Measurements from ENCODE around the gene PKD2L1.

DNA sequence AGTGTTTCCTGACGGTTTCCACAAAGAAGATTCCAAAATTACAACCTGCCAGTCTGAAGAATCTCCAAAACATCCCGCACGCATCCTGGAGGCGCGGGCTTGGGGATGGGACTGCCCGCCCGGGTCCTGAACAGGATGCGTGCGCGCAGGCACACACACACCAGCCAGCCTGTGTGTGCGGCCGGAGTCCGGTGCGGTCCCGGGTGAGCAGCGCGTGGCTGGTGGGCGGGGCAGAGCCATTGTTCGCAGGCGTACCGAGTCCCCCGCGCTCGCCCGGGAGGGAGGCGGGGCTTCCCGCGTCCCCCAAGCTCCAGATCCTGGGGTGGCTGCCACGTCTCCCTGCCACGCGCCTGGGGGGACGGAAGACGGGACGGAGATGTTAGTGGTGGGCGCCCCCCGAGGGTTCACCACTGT, 16.3 kb upstream of the PKD2L1 start:
- TF ChIP-seq, protein P1, sequence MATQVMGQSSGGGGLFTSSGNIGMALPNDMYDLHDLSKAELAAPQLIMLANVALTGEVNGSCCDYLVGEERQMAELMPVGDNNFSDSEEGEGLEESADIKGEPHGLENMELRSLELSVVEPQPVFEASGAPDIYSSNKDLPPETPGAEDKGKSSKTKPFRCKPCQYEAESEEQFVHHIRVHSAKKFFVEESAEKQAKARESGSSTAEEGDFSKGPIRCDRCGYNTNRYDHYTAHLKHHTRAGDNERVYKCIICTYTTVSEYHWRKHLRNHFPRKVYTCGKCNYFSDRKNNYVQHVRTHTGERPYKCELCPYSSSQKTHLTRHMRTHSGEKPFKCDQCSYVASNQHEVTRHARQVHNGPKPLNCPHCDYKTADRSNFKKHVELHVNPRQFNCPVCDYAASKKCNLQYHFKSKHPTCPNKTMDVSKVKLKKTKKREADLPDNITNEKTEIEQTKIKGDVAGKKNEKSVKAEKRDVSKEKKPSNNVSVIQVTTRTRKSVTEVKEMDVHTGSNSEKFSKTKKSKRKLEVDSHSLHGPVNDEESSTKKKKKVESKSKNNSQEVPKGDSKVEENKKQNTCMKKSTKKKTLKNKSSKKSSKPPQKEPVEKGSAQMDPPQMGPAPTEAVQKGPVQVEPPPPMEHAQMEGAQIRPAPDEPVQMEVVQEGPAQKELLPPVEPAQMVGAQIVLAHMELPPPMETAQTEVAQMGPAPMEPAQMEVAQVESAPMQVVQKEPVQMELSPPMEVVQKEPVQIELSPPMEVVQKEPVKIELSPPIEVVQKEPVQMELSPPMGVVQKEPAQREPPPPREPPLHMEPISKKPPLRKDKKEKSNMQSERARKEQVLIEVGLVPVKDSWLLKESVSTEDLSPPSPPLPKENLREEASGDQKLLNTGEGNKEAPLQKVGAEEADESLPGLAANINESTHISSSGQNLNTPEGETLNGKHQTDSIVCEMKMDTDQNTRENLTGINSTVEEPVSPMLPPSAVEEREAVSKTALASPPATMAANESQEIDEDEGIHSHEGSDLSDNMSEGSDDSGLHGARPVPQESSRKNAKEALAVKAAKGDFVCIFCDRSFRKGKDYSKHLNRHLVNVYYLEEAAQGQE (IDR thresholded peaks at IDR 0.05; ENCODE audit: insufficient read depth in 1 of 2, low read depth in 2 of 2, low read length in 2 of 2), result 0 out of 4 replicates have a peak, but pooled peaks of 1 of the 2 experiments have one; percentile 20
- TF ChIP-seq FOXP2 (optimal IDR thresholded peaks at IDR 0.05; ENCODE audit: borderline replicate concordance, extremely low read depth, extremely low read length, insufficient read depth), result peak; percentile 83
- no peak for TF ChIP-seq TAF1 (IDR thresholded peaks at IDR 0.05; ENCODE audit: borderline replicate concordance, insufficient read depth, low read length)
- TF ChIP-seq POLR2AphosphoS5 (IDR thresholded peaks at IDR 0.05; ENCODE audit: low read depth, low read length), result no peak

Data from PFSK-1 (cell line).